ENCODE measurements around the gene HNRNPM. TPM values are rescaled to one million over a fixed set of nuclear protein-coding genes. Genes with fewer than 3 reads are reported as not detected.

HNRNPM gene
- total RNA-seq, 1 experiment from 2014 or later = 298 TPM

DNA sequence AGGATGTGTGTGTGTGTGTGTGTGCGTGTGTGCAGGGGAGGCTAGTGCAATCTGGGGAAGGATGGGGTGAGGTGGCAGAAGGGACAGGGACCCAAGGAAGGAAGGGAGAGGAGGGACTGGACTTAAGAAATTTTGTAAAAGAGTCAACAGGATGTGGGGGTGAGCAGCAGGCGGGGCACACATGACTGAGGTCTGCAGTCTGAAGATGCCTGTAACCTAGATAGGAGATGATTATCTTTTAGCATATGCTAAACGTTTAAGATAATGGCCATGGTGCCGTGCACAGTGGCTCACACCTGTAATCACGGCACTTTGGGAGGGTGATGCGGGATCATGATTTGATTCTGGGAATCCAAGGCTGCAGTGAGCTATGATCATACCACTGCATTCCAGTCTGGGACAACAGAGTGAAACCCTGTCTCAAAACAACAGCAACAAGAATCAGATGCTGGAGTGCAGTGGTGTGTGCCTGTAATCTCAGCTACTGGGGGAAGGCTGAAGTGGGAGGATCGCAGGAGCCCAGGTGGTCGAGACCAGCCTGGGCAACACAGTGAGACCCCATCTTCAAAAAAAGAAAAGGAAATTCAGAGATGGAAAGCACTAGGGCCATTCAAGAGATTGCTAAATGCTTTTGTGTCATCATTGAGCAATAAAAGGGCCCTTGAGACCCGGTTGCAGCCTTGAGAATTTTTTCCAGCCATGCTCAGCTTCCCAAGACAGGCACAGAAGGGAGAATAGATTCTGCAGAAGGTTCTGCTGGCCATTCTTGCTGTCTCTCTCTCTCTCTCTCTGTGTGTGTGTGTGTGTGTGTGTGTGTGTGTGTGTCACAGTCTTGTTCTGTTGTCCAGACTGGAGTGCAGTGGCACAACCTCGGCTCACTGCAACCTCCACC, 73.0 kb downstream of the HNRNPM start (continued):
- TF ChIP-seq SRF (IDR thresholded peaks at IDR 0.05; ENCODE audit: low read depth) (no peak), ZNF274 (IDR thresholded peaks at IDR 0.05; ENCODE audit: low read depth, low read length) (no peak)
- TF ChIP-seq, protein P1, sequence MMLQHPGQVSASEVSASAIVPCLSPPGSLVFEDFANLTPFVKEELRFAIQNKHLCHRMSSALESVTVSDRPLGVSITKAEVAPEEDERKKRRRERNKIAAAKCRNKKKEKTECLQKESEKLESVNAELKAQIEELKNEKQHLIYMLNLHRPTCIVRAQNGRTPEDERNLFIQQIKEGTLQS (IDR thresholded peaks at IDR 0.05) = no peak

- DNase-seq (ENCODE audit: low read depth, low spot score) (no peak), ATAC-seq (no peak)
- no peaks in the 10 kb centered on the region for H3K79me2 ChIP-seq (ENCODE audit: insufficient read depth, low read length)
- H3K9me2 ChIP-seq (ENCODE audit: insufficient read depth) = no peaks in the 10 kb centered on the region
- no peak overlapping the region for H2AFZ ChIP-seq (ENCODE audit: low read depth, low read length, poor library complexity, severe bottlenecking)
- TF ChIP-seq FOSL1 (IDR thresholded peaks at IDR 0.05; ENCODE audit: low read depth) (no peak), CTCF (IDR thresholded peaks at IDR 0.05 in 2 of 3, conservative IDR thresholded peaks at IDR 0.05 in 1 of 3; ENCODE audit: borderline replicate concordance in 1 of 3, insufficient read depth in 1 of 3, low read depth in 2 of 3, low read length in 2 of 3) (no peak), POLR2AphosphoS5 (IDR thresholded peaks at IDR 0.05; ENCODE audit: low read depth, low read length) (no peak), SRF (IDR thresholded peaks at IDR 0.05; ENCODE audit: low read depth) (no peak), SIN3A (IDR thresholded peaks at IDR 0.05; ENCODE audit: low read depth) (no peak), EGR1 (IDR thresholded peaks at IDR 0.05; ENCODE audit: low read depth) (no peak), POLR2A (IDR thresholded peaks at IDR 0.05; ENCODE audit: borderline replicate concordance, extremely low read depth, insufficient read depth, insufficient read length) (no peak), REST (IDR thresholded peaks at IDR 0.05; ENCODE audit: low read depth) (no peak), JUND (IDR thresholded peaks at IDR 0.05) (no peak), CBX3 (IDR thresholded peaks at IDR 0.05; ENCODE audit: low read depth) (no peak), ZNF274 (IDR thresholded peaks at IDR 0.05; ENCODE audit: low read depth, low read length) (no peak), YY1 (IDR thresholded peaks at IDR 0.05; ENCODE audit: extremely low read depth, insufficient replicate concordance, low read depth, low read length) (no peak)
- TF ChIP-seq, protein P1 (IDR thresholded peaks at IDR 0.05) = no peak
- TF ChIP-seq, protein P2, sequence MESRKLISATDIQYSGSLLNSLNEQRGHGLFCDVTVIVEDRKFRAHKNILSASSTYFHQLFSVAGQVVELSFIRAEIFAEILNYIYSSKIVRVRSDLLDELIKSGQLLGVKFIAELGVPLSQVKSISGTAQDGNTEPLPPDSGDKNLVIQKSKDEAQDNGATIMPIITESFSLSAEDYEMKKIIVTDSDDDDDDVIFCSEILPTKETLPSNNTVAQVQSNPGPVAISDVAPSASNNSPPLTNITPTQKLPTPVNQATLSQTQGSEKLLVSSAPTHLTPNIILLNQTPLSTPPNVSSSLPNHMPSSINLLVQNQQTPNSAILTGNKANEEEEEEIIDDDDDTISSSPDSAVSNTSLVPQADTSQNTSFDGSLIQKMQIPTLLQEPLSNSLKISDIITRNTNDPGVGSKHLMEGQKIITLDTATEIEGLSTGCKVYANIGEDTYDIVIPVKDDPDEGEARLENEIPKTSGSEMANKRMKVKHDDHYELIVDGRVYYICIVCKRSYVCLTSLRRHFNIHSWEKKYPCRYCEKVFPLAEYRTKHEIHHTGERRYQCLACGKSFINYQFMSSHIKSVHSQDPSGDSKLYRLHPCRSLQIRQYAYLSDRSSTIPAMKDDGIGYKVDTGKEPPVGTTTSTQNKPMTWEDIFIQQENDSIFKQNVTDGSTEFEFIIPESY (IDR thresholded peaks at IDR 0.05; ENCODE audit: extremely low read depth, insufficient replicate concordance, low read length) = no peak
- H3K27ac ChIP-seq (ENCODE audit: low read depth, low read length) = no peak overlapping the region
- H3K27me3 ChIP-seq (ENCODE audit: insufficient read depth, low read length) = no peaks in the 10 kb centered on the region
- intact Hi-C loops (cut with micrococcal nuclease) = loop anchor here (10.0 kb wide), 1 partner anchor 104 kb away; the partner anchor contains the start of gene MARCHF2
- H3K9me3 ChIP-seq (ENCODE audit: control insufficient read depth in 1 of 2, insufficient read depth in 1 of 2, low read depth in 1 of 2, low read length in 2 of 2) = no peaks in the 10 kb centered on the region
- no peaks in the 10 kb centered on the region for H3K36me3 ChIP-seq (ENCODE audit: control insufficient read depth in 1 of 2, insufficient read depth in 2 of 2, low read length in 2 of 2)
- no peak overlapping the region for H3K9ac ChIP-seq (ENCODE audit: low read length)
- no peaks in the 10 kb centered on the region for H4K20me1 ChIP-seq (ENCODE audit: insufficient read depth)
- no TSS peak for BruUV-seq (replicated peaks)
- CTCF ChIA-PET = no interaction called here
- peaks cover 4 to 15% of the 10 kb centered on the region in 2 experiments; a peak in 2 of 4 replicates for H3K4me1 ChIP-seq (ENCODE audit: control insufficient read depth in 1 of 2, insufficient read depth in 2 of 2, low read length in 2 of 2)
- RAD21 ChIA-PET (ENCODE audit: low non-redundant PET in 1 of 2, low total read pairs in 2 of 2, uncharacterized antibody in 2 of 2, unreplicated experiment in 2 of 2) = interaction anchor here in 1 of 2 experiments (0.6 kb wide), 1 partner anchor 9 kb away, joined by 5 read pairs; no protein-coding TSS in a partner anchor
- no peak overlapping the region for H3K4me3 ChIP-seq (replicated peaks in 1 of 2; ENCODE audit: low read depth in 1 of 2, low read length in 2 of 2)
- no peak overlapping the region for H3K4me2 ChIP-seq (ENCODE audit: low read length)
- POLR2A ChIA-PET = no interaction called here
Observed at GRCh38 chr19:8518536-8518935, 73.8 kb downstream of the HNRNPM start.

All from HCT116 (cell line).